PC-9 (cell line): ENCODE results near the gene SPON1. TPM values are rescaled to one million over a fixed set of nuclear protein-coding genes. Genes with fewer than 3 reads are reported as not detected.

Source experiments
- BruUV-seq: library from RNA; stranded (reverse); fragments of 400-500 nt; replicated peaks from 2 replicates; lab custom pipeline; 2021; lab: Mats Ljungman, UMichigan
- CTCF ChIA-PET: fragments of 300-600 bp; sonication (Branson Sonifier 250); formaldehyde crosslinking; loops from one replicate; lab custom pipeline; 2022; ENCODE audit warnings: antibody characterized with exemption; lab: Charles Lee
- POLR2A ChIA-PET: fragments of 300-600 bp; sonication (Branson Sonifier 250); formaldehyde crosslinking; loops from one replicate; lab custom pipeline; 2022; ENCODE audit warnings: antibody characterized with exemption; ENCODE audit not compliant: unreplicated experiment; lab: Charles Lee
- DNase-seq, 2 experiments: peaks; one replicate each; pipeline versions ENCODE4 v3.0.0 to v3.0.0-alpha.2; 2015 to 2022; ENCODE audit warnings: mixed read lengths in 1 of 2
- H2AFZ ChIP-seq: fragments of 200-600 bp; sonication (generic); 2 replicates; pipeline ENCODE4 v1.8.1; 2017; ENCODE audit warnings: antibody characterized with exemption
- H3F3A ChIP-seq: fragments of 200-600 bp; sonication (generic); 2 replicates; pipeline ENCODE4 v1.8.1; 2017; ENCODE audit warnings: antibody characterized with exemption, mild to moderate bottlenecking, low read depth; ENCODE audit not compliant: insufficient read depth
- H3K27ac ChIP-seq: fragments of 200-600 bp; sonication (generic); 2 replicates; pipeline ENCODE4 v1.6.1; 2016; ENCODE audit warnings: mixed run types
- H3K27me3 ChIP-seq: fragments of 200-600 bp; sonication (generic); 2 replicates; pipeline ENCODE4 v1.6.1; 2016; ENCODE audit warnings: low read depth, mixed run types; ENCODE audit not compliant: insufficient read depth
- H3K36me3 ChIP-seq: fragments of 200-600 bp; sonication (generic); 2 replicates; pipeline ENCODE4 v1.6.1; 2016; ENCODE audit warnings: low read depth, mixed run types
- H3K4me1 ChIP-seq: fragments of 200-600 bp; sonication (generic); replicated peaks from 2 replicates; pipeline ENCODE4 v1.6.1; 2016; ENCODE audit warnings: mixed run types; ENCODE audit not compliant: insufficient read depth
- H3K4me2 ChIP-seq: fragments of 200-600 bp; sonication (generic); 2 replicates; pipeline ENCODE4 v1.6.1; 2017; ENCODE audit warnings: mixed run types
- H3K4me3 ChIP-seq: fragments of 200-600 bp; sonication (generic); 2 replicates; pipeline ENCODE4 v1.6.1; 2016; ENCODE audit warnings: mixed run types
- H3K79me2 ChIP-seq: fragments of 200-600 bp; sonication (generic); 2 replicates; pipeline ENCODE4 v1.6.1; 2017; ENCODE audit warnings: low read depth, mixed run types
- H3K9me2 ChIP-seq: fragments of 200-600 bp; sonication (generic); 2 replicates; pipeline ENCODE4 v1.8.1; 2017; ENCODE audit warnings: mild to moderate bottlenecking; ENCODE audit not compliant: insufficient read depth
- H3K9me3 ChIP-seq: fragments of 200-600 bp; sonication (generic); 2 replicates; pipeline ENCODE4 v1.8.1; 2016; ENCODE audit warnings: low read depth; ENCODE audit not compliant: insufficient read depth
- H4K20me1 ChIP-seq: fragments of 200-600 bp; sonication (generic); 2 replicates; pipeline ENCODE4 v1.8.1; 2017; ENCODE audit not compliant: insufficient read depth
- CTCF ChIP-seq: fragments of 200-600 bp; sonication (generic); conservative IDR thresholded peaks from 2 replicates; pipeline ENCODE4 v1.6.1; 2017; ENCODE audit warnings: mixed run types, antibody characterized with exemption, mild to moderate bottlenecking, moderate library complexity
- EZH2 ChIP-seq: fragments of 200-600 bp; sonication (generic); IDR thresholded peaks from 2 replicates; pipeline ENCODE4 v1.8.0; 2017; ENCODE audit warnings: antibody characterized with exemption, low read depth
- intact Hi-C: fragments of 100-400 bp; cut with micrococcal nuclease; formaldehyde crosslinking; loops from one replicate; pipeline ENCODE4 v1.10.0; 2022; ENCODE audit not compliant: unreplicated experiment
- total RNA-seq: library from RNA; stranded (reverse); gene quantifications from 2 replicates; pipeline ENCODE4 v1.2.3, GENCODE V29; 2021

The SPON1 gene
- total RNA-seq, 1 experiment from 2014 or later = 0.70 TPM

DNA sequence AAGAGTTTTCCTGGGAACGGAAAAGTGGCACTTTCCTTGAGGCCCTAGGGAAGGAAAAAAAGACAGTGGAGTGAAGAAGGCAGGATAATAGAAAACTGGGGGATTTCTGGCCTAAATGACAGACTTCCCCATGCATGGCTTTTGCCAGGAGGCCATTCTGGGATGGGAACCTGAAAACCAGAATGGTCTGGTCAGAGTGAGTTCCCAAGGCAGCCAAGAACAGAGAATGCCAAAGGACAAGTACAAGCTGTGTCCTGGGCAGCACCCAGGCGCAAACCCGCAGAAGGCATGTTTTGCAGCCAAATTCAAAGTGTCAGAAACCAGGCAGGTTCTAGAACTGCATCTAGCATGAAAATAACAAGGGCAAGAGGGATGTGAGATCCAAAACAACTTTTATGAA lies 162.4 kb downstream of the SPON1 start:
- Histone ChIP-seq H3K79me2 (no peaks in the 10 kb centered on the region), H3K36me3 (no peaks in the 10 kb centered on the region), H3K4me3 (no peak overlapping the region), H3K27ac (peak overlapping the region; percentile 39), H3K4me2 (peak overlapping the region; percentile 28), H2AFZ (no peak overlapping the region), H3K9me3 (0 out of 2 replicates have a peak, but pooled peaks cover 6% of the 10 kb centered on the region), H4K20me1 (no peaks in the 10 kb centered on the region), H3K9me2 (no peaks in the 10 kb centered on the region), H3K27me3 (no peaks in the 10 kb centered on the region), H3F3A (peaks cover 11% of the 10 kb centered on the region; the same call in 1 of the 2 replicates), H3K4me1 (peaks cover 6% of the 10 kb centered on the region)
- DNase-seq = no peak
- intact Hi-C loops = no loop called here
- TF ChIP-seq CTCF (no peak), EZH2 (no peak)
- BruUV-seq = no TSS peak
- ChIA-PET POLR2A (no interaction called here), CTCF (no interaction called here)

DNA sequence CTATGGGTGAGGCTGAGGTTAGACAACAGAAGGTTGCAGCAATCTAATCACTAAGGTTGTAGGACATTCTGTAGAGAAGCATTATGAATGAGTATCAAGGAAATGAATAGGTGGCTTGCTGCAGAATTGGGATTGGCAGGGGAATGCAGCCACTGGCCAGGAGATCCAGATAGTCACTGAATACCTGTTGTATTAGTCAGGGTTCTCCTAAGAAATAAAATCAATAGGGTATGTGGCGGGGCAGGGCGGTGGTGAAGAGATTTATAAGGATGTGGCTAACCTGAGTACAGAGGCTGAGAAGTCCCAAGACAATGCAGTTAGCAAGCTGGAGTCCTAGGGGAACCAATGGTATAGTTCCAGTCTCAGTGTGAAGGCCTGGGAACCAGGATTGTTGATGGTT lies 163.0 kb downstream of the SPON1 start:
- ChIA-PET CTCF (no interaction called here), POLR2A (no interaction called here)
- peaks cover 11% of the 10 kb centered on the region; the same call in 1 of the 2 replicates for H3F3A ChIP-seq
- H3K4me2 ChIP-seq = peak overlapping the region; percentile 28
- no peaks in the 10 kb centered on the region for H4K20me1 ChIP-seq
- peak; percentile 24 to 74 for DNase-seq
- no TSS peak for BruUV-seq
- H3K4me3 ChIP-seq = no peak overlapping the region
- H2AFZ ChIP-seq = no peak overlapping the region
- H3K4me1 ChIP-seq = peaks cover 6% of the 10 kb centered on the region
- H3K36me3 ChIP-seq = no peaks in the 10 kb centered on the region
- H3K27ac ChIP-seq = peak overlapping the region; percentile 39; the same call in 1 of the 2 replicates
- H3K9me3 ChIP-seq = 0 out of 2 replicates have a peak, but pooled peaks cover 6% of the 10 kb centered on the region
- H3K27me3 ChIP-seq = no peaks in the 10 kb centered on the region
- H3K79me2 ChIP-seq = no peaks in the 10 kb centered on the region
- H3K9me2 ChIP-seq = no peaks in the 10 kb centered on the region
- intact Hi-C loops = no loop called here
- no peak for TF ChIP-seq CTCF
- no peak for TF ChIP-seq EZH2

DNA sequence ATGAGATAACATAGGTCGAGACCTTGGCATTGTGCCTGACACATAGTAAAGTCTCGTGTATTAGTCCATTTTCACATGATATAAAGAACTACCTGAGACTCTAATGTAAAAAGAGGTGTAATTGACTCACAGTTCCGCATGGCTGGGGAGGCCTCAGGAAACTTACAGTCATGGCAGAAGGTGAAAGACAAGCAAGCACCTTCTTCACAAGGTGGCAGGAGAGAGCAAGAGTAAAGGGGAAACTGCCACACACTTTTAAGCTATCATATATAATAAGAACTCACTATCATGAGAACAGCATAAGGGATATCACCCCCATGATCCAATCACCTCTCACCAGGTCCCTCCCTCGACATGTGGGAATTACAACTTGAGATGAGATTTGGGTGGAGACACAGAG lies 165.2 kb downstream of the SPON1 start:
- Histone ChIP-seq H3K4me3 (no peak overlapping the region), H3K9me3 (0 out of 2 replicates have a peak, but pooled peaks cover 6% of the 10 kb centered on the region), H3K27ac (no peak overlapping the region), H2AFZ (no peak overlapping the region), H3K27me3 (no peaks in the 10 kb centered on the region), H3K4me2 (no peak overlapping the region), H3K79me2 (no peaks in the 10 kb centered on the region), H3K4me1 (peaks cover 6% of the 10 kb centered on the region), H4K20me1 (no peaks in the 10 kb centered on the region), H3F3A (peaks cover 11% of the 10 kb centered on the region; the same call in 1 of the 2 replicates), H3K9me2 (no peaks in the 10 kb centered on the region), H3K36me3 (no peaks in the 10 kb centered on the region)
- CTCF ChIA-PET = no interaction called here
- intact Hi-C loops = no loop called here
- BruUV-seq = no TSS peak
- no peak for TF ChIP-seq CTCF
- no peak for TF ChIP-seq EZH2
- POLR2A ChIA-PET = no interaction called here
- no peak for DNase-seq
